ENCODE results near the gene TPGS2.

DNA sequence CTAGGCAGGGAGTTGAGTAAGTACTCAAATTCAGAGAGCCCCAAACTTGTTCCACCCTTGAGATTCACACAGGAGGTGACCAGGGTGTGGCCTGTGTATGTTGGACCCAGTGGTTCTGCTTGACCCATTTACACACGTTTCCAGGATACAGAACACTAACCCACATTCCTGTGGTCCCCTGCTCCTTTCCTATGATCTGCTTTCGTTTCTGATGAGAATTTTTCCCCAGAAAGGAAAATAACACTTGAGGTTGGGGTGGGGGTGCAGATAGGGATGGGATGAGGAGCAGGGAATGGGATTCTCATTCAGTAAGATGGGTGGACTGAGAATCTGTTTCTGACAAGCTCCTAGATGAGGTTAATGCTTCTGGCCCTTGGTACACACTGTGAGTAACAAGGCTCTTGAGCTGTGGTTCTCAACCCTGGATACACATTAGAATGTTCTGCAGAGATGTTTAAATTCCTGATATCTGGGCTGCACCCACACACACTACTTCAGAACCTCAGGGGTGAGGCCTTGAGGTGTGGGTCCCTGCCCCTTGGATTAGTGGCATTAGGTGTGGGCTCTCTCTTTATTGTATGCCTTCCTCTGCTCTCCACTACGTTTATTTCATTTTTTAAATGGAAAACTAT, 58.4 kb downstream of the TPGS2 start:
- TF ChIP-seq, protein P1, sequence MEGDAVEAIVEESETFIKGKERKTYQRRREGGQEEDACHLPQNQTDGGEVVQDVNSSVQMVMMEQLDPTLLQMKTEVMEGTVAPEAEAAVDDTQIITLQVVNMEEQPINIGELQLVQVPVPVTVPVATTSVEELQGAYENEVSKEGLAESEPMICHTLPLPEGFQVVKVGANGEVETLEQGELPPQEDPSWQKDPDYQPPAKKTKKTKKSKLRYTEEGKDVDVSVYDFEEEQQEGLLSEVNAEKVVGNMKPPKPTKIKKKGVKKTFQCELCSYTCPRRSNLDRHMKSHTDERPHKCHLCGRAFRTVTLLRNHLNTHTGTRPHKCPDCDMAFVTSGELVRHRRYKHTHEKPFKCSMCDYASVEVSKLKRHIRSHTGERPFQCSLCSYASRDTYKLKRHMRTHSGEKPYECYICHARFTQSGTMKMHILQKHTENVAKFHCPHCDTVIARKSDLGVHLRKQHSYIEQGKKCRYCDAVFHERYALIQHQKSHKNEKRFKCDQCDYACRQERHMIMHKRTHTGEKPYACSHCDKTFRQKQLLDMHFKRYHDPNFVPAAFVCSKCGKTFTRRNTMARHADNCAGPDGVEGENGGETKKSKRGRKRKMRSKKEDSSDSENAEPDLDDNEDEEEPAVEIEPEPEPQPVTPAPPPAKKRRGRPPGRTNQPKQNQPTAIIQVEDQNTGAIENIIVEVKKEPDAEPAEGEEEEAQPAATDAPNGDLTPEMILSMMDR (IDR thresholded peaks at IDR 0.05): no peak
- TF ChIP-seq POLR2A (IDR thresholded peaks at IDR 0.05): no peak
